Gastroesophageal sphincter (tissue), 3 donors: ENCODE measurements around the gene PRDM15.

Experiments used
- CTCF ChIP-seq, 4 experiments: fragments of 200-600 bp in 2 of 4; fragments of 450-650 bp in 2 of 4; sonication (generic) in 1 of 4; IDR thresholded peaks; one replicate each; pipeline ENCODE4 v1.5.1; 2017 to 2019; ENCODE audit warnings: antibody characterized with exemption in 4 of 4, mild to moderate bottlenecking in 2 of 4, moderate library complexity in 2 of 4
- EP300 ChIP-seq: sonication (generic); formaldehyde crosslinking; IDR thresholded peaks from one replicate; pipeline ENCODE4 v1.6.1; 2017; ENCODE audit warnings: antibody characterized with exemption, mild to moderate bottlenecking
- POLR2AphosphoS5 ChIP-seq: sonication (generic); formaldehyde crosslinking; IDR thresholded peaks from one replicate; pipeline ENCODE4 v1.6.1; 2017; ENCODE audit warnings: antibody characterized with exemption

- no peak for TF ChIP-seq CTCF (IDR thresholded peaks at IDR 0.05)
- no peak for TF ChIP-seq EP300
- no peak for TF ChIP-seq POLR2AphosphoS5
These were observed 20.5 kb upstream of the PRDM15 start for GRCh38 chr21:41899426-41900202.
